ENCODE measurements around the gene HIP1R. TPM values are rescaled to one million over a fixed set of nuclear protein-coding genes. Genes with fewer than 3 reads are reported as not detected.

The HIP1R gene
- total RNA-seq, 1 donor from 2014 or later: 117 TPM

DNA sequence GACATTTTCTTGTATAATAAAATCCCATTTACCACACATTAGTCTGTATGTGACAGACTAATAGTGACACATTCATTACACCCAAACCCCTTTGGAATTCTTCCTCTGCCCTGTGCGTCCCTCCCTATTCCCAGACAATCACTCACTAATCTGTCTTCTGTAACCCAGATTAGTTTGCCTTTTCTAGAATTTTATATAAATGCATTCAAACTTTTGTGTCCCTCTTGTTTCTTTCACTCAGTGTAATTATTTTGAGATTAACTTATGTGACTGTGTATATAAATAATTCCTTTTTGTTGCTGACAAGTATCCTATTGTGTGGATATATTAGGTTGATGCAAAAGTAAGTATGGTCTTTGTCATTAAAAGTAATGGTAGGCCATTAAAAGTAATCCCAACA is 27.6 kb upstream of the HIP1R start:
- H3K4me1 Mint-ChIP-seq (ENCODE audit: unreplicated experiment): no peaks in the 10 kb centered on the region
- H3K4me3 Mint-ChIP-seq (ENCODE audit: unreplicated experiment): no peak overlapping the region
- no peak for DNase-seq (ENCODE audit: low spot score)
- no peak overlapping the region for H3K27ac Mint-ChIP-seq (ENCODE audit: unreplicated experiment)
- TF ChIP-seq, protein P1, sequence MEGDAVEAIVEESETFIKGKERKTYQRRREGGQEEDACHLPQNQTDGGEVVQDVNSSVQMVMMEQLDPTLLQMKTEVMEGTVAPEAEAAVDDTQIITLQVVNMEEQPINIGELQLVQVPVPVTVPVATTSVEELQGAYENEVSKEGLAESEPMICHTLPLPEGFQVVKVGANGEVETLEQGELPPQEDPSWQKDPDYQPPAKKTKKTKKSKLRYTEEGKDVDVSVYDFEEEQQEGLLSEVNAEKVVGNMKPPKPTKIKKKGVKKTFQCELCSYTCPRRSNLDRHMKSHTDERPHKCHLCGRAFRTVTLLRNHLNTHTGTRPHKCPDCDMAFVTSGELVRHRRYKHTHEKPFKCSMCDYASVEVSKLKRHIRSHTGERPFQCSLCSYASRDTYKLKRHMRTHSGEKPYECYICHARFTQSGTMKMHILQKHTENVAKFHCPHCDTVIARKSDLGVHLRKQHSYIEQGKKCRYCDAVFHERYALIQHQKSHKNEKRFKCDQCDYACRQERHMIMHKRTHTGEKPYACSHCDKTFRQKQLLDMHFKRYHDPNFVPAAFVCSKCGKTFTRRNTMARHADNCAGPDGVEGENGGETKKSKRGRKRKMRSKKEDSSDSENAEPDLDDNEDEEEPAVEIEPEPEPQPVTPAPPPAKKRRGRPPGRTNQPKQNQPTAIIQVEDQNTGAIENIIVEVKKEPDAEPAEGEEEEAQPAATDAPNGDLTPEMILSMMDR (IDR thresholded peaks at IDR 0.05; ENCODE audit: unreplicated experiment): no peak
- no peaks in the 10 kb centered on the region for H3K9me3 Mint-ChIP-seq (ENCODE audit: unreplicated experiment)
- no peaks in the 10 kb centered on the region for H3K36me3 Mint-ChIP-seq (ENCODE audit: low read depth, unreplicated experiment)
- no peaks in the 10 kb centered on the region for H3K27me3 Mint-ChIP-seq (ENCODE audit: unreplicated experiment)

DNA sequence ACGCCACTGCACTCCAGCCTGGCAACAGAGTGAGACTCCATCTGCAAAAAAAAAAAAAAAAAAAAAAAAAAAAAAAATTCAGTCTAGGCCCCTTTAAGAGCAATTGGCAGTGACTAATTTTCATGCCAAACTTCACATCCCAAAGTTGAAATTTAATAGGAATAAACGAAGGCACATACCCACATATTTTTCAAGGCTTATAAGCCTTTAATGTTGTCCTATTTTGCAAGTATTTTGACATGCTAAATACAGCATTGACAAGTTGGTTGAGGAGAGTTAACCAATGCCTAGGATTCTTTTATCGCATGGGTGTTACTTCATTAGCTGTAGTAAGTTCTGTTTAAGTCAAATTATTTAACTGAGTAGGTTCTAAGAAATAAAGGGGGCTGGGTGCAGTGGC is 23.5 kb upstream of the HIP1R start:
- TF ChIP-seq, protein P1 (IDR thresholded peaks at IDR 0.05; ENCODE audit: unreplicated experiment): no peak
- Mint-ChIP-seq H3K4me1 (ENCODE audit: unreplicated experiment) (no peaks in the 10 kb centered on the region), H3K27ac (ENCODE audit: unreplicated experiment) (no peak overlapping the region), H3K9me3 (ENCODE audit: unreplicated experiment) (no peaks in the 10 kb centered on the region), H3K4me3 (ENCODE audit: unreplicated experiment) (no peak overlapping the region), H3K27me3 (ENCODE audit: unreplicated experiment) (peaks cover 2% of the 10 kb centered on the region), H3K36me3 (ENCODE audit: low read depth, unreplicated experiment) (no peaks in the 10 kb centered on the region)
- no peak for DNase-seq (ENCODE audit: low spot score)

DNA sequence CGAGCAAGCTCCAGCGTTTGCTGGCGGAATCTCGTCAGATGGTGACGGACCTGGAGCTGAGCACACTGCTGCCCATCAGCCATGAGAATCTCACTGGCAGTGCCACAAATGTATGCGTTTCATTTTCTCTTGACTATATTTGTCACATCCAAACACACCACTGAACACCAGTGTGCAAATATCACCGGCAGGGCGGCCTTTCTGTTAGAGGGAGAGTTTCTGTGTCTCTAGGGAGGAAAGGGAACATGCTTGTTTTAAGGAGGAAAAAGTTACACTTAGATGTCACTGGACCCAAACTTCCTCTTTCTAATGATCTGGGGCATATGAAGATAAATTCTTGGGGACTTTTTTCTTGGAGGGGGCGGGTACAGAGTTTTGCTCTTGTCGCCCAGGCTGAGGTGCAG is 21.9 kb upstream of the HIP1R start:
- no peak for DNase-seq (ENCODE audit: low spot score)
- Mint-ChIP-seq H3K4me1 (ENCODE audit: unreplicated experiment) (no peaks in the 10 kb centered on the region), H3K36me3 (ENCODE audit: low read depth, unreplicated experiment) (no peaks in the 10 kb centered on the region), H3K4me3 (ENCODE audit: unreplicated experiment) (no peak overlapping the region), H3K27me3 (ENCODE audit: unreplicated experiment) (peaks cover 2% of the 10 kb centered on the region), H3K9me3 (ENCODE audit: unreplicated experiment) (no peaks in the 10 kb centered on the region), H3K27ac (ENCODE audit: unreplicated experiment) (no peak overlapping the region)
- TF ChIP-seq, protein P1 (IDR thresholded peaks at IDR 0.05; ENCODE audit: unreplicated experiment): no peak

DNA sequence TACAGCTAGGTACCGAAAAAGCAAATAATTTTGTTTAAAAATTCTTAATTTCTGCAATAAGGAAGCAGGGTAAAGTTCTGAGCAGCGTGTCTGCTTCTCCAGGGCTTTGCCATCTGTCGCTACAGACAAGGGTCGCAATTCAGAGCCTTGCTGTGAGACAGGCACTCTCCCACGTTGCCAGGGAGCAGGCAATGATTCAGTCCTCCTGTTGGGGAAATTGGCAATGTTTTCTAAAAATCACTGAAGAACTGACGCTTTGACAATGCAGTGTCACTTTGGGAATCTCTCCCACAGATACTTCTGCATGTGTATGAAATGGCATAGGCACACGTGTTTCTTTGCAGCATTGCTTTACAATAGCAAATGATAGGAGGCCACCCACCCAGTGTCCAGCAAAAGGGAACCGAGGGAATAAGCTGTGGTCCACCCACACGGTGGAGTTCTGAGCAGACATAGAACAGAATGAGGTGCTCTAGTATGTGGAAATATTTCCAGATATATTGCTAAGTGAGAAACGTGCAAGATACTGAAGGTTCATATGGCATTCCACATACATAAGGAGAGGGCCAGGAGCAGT is 16.0 kb upstream of the HIP1R start:
- Mint-ChIP-seq H3K36me3 (ENCODE audit: low read depth, unreplicated experiment) (no peaks in the 10 kb centered on the region), H3K27me3 (ENCODE audit: unreplicated experiment) (no peaks in the 10 kb centered on the region), H3K4me3 (ENCODE audit: unreplicated experiment) (no peak overlapping the region), H3K9me3 (ENCODE audit: unreplicated experiment) (no peaks in the 10 kb centered on the region), H3K4me1 (ENCODE audit: unreplicated experiment) (no peaks in the 10 kb centered on the region), H3K27ac (ENCODE audit: unreplicated experiment) (no peak overlapping the region)
- no peak for DNase-seq (ENCODE audit: low spot score)
- TF ChIP-seq, protein P1 (IDR thresholded peaks at IDR 0.05; ENCODE audit: unreplicated experiment): no peak

DNA sequence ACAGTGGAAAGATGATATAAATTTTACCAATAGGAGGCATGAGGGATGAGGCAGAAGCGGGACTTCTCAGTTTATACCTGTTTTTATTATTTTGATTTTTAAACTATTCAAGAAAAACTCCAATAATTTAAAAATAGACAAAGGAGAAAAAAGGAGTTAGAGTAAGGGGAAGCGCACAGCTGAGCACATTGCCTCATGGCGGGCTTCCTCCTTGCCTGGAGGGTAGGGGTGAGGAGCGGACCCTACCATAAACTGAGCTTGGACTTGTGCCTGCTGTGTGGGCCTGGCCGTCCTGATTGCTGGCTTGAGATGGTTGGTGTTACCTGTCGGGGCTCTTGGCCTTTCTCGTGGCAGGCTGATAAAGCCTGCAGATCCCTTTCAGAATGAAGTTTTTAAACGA is 15.1 kb upstream of the HIP1R start:
- H3K27me3 Mint-ChIP-seq (ENCODE audit: unreplicated experiment): no peaks in the 10 kb centered on the region
- no peak overlapping the region for H3K27ac Mint-ChIP-seq (ENCODE audit: unreplicated experiment)
- no peaks in the 10 kb centered on the region for H3K4me1 Mint-ChIP-seq (ENCODE audit: unreplicated experiment)
- TF ChIP-seq, protein P1 (IDR thresholded peaks at IDR 0.05; ENCODE audit: unreplicated experiment): no peak
- no peak overlapping the region for H3K4me3 Mint-ChIP-seq (ENCODE audit: unreplicated experiment)
- no peaks in the 10 kb centered on the region for H3K36me3 Mint-ChIP-seq (ENCODE audit: low read depth, unreplicated experiment)
- no peaks in the 10 kb centered on the region for H3K9me3 Mint-ChIP-seq (ENCODE audit: unreplicated experiment)
- DNase-seq (ENCODE audit: low spot score): no peak
